ENCODE measurements around the gene LMTK2.
A peak's percentile ranks its signal among the peaks of the same experiment; 100 is the strongest.

LMTK2 gene

DNA sequence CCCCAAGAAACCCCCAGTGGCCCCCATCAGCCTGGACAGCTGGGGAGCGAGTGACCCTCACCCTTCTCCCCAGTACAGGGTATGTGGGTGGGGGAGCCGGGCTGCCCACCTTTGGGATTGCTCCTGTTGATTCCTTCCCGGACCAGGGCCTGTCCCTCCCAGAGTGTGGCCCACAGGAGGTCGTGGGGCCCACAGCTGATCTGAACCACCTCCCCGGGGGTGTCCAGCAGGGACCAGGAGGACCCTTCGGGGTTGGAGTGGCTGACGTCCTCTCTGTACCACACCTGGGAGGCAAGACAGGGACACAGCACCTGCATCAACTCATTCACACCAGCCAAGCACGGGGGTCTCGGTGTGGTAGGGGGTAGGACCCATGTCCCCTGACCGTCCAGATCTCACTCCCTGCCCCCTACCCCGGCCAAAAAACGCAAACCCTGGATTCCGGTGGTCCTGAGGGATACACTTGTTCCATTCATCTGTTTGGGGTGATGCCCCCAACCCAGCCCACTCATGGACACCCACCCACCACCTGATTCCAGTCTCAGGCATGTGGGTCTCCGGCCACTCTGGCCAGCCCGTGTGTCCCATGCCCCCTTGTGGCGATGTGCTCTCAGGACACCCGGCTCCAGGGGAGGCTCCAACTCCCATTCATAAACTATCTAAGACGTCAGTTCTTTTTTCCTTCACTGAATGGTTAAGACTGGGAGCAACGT, 134.5 kb downstream of the LMTK2 start:
- no peak for DNase-seq

DNA sequence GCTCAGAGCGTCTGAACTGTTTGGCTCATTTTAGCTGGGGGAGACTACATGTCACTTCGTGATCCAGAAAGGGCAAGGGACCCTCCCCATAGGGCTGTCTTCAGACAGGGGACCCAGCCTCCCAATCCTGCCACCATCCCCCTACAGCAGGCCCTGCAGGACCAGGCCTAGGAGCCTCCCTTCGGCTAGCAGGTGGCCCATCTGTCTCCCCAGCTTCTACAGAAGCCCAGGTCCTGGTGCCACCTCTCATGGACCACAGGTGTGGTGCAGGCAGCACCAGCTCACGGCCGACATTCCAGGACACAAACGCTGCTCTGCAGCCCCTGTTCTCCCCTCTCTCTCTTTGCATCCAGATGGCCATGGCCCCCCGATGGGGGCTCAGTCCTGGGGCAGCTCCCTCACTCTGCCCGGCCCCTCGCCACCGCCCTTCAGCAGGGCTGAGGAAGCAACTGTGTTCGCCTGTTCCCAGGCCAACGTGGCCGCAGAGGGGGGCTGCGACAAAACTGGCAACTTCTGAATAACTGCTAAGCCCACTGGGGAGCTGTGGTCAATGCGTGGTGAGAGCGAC, 135.1 kb downstream of the LMTK2 start:
- no peak for DNase-seq

DNA sequence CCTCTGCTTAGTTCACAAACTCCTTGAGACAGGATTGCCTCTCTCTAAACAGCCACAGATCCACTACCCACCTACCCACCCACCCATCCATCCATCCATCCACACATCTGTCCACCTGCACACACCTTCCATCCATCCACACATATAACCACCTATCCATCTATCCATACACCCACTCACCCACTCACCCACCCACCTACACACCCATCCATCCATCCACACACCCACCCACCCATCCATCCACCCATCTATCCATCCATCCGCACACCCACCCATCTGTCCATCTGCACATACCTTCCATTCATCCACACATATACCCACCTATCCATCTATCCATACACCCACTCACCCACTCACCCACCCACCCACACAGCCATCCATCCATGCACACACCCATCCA, 135.7 kb downstream of the LMTK2 start:
- no peak for DNase-seq

DNA sequence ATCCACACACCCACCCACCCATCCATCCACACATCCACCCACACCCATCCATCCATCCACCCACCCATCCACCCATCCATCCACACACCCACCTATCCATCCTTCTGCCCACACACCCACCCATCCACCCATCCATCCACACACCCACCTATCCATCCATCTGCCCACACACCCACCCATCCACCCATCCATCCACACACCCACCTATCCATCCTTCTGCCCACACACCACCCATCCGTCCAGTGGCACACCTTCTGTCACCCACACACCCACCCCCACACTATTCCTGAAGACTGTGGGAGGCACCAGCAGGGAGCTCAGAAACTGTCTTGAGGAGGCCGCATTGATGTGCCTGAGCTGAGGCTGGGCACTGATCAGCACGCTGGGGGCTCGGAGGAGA, 136.3 kb downstream of the LMTK2 start:
- DNase-seq, result no peak

DNA sequence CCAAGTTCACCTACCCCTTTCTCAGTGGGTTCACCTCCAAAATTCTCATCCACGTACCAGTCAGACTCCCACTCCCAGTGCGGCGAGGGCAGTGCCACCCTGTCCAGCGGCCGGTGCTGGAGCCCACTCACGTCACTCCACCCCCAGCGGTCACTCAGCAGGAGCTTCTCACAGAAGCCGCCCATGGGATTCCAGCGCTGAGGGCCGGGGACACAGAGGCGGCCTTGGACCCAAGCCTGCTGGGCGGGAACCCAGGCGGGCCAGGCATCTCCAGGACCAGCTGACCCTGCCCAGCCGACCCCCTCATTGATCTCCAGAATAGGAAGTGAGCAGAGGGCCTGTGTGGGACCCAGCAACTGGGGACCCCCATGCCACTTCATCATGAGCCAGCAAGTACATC, 138.2 kb downstream of the LMTK2 start:
- DNase-seq, result no peak

DNA sequence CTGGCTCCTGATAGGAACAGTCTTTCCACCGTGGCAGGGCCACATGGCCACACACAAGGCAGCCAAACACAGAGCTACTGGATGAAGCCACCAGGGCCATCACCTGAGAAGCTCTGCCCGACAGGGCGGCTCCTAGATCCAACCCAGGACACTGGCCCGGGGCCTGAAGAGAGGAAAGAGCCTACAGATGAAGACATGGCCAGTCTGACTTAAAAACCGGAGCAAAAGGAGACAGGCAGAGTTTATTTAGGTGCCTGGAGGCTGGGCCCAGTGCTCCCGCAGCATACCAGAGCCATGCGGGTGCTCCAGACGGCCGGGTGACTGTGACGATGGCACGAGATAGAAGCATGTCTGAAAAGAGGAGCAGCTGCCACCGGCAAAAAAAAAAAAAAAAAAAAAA, 141.5 kb downstream of the LMTK2 start:
- DNase-seq, result no peak

DNA sequence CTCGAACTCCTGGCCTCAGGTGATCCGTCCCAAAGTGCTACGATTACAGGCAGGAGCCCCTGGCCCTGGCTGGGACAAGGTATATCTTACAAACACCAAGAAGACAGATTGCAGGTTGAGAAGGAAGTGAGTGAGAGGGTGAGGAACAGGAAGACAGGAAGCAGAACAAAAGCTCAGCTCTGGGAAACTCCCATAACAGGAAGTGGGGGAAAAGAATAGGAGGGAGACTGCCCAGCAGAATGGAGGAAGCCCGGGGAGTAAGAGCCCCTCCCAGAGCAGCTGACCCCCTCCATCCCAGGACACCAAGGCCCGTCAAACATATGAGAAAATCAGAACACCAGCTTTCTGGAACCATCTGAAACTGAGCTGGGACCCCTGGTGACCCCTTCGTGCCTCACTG, 142.4 kb downstream of the LMTK2 start:
- no peak for DNase-seq

DNA sequence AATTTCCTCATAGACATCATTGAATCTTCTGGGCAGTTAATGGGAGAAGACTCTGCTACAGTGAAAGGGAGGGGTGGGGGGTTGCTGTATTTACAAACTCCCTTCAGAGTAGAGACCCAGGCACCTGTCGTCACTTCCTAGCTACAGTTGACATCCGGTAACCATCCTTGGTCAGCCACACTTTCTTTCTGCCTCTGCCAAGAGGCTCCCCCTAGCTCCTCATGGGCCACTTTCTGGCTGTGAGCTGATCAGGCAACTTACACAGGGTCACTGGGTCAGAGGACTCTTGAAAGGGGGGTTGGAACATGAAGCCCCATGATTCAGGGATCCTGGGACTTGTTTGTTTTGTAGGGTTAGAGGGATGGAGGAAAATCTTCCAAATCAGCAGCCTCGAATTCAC, 144.1 kb downstream of the LMTK2 start:
- no peak for DNase-seq

DNA sequence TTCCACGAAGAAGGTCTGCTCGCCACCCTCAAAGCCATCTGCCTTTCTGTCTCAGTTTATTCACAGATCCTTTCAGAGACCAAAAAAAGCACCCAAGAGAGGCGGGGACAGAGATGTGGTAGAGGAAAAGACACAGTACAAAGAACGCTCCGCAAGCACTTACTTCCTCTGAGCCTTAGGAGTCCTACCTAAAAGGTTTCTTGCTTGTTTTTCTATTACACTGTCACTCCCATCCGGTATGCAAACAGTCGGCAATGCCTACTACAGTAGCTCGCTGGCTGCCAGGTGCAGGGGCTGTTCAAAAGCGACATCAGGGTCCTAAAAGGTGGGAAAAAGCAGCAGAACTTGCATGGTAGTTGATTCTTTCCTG, 144.6 kb downstream of the LMTK2 start:
- DNase-seq, result no peak

DNA sequence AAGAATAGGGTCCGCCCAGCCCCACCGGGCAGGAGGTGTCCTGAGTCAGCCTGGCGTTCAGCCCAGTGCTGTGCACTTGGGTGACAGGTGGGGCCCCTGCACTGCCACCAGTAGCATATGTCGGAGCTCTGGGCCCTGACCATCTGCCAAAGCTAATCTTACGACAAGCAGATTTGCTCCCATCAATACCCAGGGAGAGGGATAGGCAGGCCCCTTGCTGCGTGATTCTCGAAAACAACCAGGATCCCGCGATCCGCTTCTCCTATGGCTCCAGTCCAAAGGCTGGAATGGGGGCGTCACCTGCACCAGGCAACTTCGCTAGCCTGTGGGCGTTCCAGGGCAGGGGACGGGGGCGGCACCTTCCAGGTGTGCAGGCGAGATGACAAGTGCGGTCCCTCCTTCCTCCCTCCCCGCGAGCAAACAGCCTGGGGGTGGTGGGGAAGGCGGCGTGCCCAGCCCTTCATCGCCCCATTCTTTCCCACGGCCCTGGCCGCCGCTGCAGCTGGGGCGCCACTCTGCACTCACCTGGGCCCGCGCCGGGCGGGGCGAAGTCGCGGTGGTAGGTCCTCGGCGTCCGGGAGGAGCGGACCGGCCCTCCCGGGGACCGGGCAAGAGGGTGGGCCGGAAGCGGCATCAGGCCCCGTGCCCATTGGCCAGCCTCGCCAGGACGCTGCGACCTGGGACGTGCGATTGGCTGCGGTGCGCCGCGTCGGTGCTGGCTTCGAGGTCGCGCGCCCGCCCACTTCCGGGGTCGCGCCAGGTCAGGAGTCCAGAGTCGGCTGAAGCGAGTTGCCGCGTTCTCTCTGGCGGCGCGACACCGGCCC, 145.2 kb downstream of the LMTK2 start, which contains the start of gene TECPR1:
TECPR1 (minus strand) TSS at position 632 of the 824 bp plus-strand sequence. CDS start 6,086 bp downstream, outside the sequence.
- DNase-seq, result peak; percentile 25

DNA sequence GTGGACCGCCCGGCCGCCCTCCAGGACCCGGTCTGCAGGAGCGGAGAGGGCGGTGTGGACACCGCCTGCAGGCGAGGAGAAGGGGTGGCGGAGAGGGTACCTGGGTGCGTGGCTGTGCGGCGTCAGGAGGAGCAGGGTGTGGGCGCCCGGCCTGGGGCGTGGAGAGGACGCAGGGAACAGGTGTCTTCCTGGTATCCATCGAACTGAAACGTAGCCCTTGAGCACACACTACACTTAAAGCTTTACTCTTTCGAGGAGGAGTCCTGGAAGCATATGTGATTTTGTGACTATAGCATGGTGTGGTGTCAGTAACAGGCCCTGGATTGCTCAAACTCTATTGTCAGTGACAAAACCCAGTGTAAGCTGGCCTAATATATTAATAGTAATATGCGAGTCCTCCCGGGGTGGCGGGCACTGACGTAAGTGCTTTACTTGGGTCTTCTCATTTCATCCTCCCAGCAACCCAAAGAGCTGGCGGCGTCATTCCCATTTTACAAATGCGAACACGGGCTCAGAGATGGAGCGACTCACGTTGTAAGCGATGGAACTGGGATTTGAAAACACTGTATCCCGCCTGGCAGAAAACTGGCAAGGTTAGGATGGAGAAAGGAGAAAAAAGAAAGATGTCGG, 145.9 kb downstream of the LMTK2 start:
- no peak for DNase-seq

DNA sequence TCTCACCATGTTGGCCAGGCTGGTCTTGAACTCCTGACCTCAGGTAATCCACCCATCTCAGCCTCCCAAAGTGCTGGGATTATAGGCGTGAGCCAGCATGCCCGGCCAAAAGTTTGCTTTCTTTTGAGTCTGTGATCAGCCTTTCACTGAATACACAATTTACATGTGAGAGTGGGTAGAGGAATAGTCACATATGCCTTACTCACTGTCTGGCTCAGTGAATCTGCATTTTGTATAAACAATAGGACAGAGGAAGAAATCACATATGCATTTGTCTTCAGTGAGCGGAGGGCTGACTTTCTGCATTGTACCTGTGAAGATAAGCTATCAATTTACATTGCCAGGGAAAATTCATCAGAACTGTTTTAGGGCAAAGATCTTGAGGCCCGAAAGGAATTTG, 147.9 kb downstream of the LMTK2 start:
- DNase-seq, result no peak

DNA sequence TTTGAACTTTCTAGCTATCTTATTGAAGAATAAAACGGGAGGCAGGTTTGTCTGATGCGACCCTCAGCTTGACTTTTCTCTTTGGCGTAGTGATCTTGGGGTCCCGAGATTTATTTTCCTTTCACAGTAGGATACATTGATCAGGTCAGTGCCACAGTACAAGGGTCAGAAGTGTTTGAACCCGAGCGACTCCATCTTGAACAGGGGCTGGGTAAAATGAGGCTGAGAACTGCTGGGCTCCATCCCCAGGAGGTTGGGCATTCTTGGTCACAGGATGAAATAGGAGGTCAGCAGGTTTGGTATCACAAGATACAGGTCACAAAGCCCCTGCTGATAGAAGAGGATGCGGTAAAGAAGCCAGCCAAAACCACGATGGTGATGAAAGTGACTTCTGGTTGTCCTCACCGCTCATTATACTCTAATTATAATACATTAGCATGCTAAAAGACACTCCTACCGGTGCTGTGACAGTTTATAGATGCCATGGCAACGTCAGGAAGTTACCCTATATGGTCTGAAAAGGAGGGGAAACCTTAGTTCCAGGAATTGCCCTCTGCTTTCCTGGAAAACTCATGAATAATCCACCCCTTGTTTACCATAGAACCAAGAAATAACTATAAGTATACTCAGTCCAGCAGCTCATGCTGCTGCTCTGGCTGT, 148.4 kb downstream of the LMTK2 start:
- no peak for DNase-seq

DNA sequence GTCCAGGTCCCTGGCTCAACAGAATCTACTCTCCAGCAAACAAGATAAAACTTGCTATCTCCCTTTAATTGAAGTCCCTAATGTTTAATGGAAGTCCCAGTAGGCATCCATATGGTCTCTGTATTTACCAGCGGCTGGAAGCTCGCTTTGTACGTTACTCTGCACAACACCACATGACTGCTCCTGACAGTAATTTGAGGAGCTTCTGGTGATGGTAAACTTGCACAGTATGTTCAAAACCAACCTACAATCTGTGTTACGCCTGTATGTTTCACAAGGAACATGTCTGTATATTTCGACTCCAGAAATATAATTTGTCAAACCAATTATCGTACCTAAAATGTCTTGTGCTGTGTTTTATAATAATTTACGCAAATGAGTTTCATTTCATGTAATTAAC, 149.8 kb downstream of the LMTK2 start:
- DNase-seq, result no peak

DNA sequence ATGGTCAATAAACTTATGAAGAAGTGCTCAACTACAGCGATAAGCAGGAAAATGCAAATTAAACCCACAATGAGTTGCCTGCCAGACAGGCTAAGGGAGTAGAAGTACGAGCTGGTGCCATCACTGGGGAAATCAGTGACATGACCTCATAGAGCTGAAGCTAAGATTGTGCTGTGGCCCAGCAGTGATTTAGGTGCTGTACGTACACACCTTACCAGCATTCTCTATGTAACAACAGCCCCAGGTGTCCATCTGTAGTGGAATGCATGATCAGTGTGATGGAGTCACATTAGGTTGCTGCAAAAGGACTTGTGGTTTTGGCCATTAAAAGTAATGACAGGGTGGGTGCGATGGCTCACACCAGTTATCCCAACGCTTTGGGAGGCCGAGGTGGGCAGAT, 151.0 kb downstream of the LMTK2 start:
- DNase-seq, result no peak
